Loucy (cell line): ENCODE data around the gene JMJD8.

Experiments used
- CTCF ChIP-seq: fragments of 200-600 bp; sonication (generic); conservative IDR thresholded peaks from 2 replicates; pipeline ENCODE4 v1.5.1; 2014; ENCODE audit warnings: mild to moderate bottlenecking, antibody characterized with exemption, low read length
- EZH2phosphoT487 ChIP-seq: fragments of 200-600 bp; IDR thresholded peaks from 2 replicates; pipeline ENCODE4 v1.6.1; 2018; ENCODE audit warnings: antibody characterized with exemption, mild to moderate bottlenecking, moderate library complexity, borderline replicate concordance

GRCh38 chr16:660459-661183 is 23.5 kb downstream of the JMJD8 start:
- TF ChIP-seq CTCF (no peak), EZH2phosphoT487 (no peak)
